NCI-H1105 treated with DMSO at 0.1 percent for 48 hours (cell line): ENCODE data around the gene ITGAD.

ENCODE experiments used
- DNase-seq: peaks from one replicate; lab custom pipeline; 2025; lab: John Stamatoyannopoulos, UW

The ITGAD gene

GRCh38 chr16:31365131-31365865 is 27.8 kb upstream of the ITGAD start:
- no peak for DNase-seq

DNA sequence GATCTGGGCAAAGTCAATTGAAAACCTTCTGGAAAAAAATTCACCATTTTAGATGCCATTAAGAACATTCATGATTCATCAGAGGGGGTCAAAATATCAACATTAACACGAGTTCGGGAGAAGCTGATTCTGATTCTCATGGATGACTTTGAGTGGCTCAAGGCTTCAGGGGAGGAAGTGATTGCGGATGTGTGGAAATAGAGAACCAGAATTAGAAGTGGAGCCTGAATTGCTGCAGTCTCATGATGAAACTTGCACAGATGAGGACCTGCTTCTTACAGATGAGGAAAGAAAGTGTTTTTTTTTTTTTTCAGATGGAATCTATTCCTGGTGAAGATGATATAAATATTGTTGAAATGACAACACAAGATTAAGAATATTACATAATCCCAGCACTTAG is 25.3 kb upstream of the ITGAD start:
- DNase-seq, result no peak

GRCh38 chr16:31371008-31371407 is 22.1 kb upstream of the ITGAD start:
- DNase-seq, result no peak

DNA sequence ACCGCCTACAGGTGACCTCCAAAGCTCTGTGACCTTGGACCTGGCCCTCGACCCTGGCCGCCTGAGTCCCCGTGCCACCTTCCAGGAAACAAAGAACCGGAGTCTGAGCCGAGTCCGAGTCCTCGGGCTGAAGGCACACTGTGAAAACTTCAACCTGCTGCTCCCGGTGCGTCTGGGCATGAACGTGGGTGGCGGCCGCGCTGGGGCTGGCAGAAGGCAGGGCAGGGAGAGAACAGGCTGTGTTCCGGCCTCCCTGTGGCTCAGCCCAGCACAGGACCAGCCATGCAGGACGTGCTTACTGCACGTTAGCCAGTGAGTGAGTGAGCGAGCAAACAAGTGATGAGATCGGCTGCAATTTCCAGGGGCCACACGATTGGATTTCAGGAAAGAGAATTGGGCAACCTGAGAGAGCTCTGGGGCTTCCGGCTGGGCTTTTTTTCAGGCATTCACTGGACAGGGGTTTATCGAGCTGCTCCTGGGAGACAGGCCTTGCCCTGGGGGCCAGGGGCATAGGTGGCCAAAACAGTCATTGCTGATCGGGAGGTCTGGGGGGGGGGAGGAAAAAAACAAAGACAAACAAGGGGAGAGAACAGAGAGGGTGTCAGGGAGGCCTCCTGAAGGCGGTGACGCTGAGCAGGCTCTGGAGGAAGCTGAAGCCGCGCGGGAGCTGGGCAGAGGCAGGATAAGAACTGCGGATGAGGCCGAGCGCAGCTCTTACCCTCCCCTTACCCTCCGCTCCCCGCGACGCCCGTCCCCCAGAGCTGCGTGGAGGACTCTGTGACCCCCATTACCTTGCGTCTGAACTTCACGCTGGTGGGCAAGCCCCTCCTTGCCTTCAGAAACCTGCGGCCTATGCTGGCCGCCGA is 21.3 kb upstream of the ITGAD start:
- no peak for DNase-seq

DNA sequence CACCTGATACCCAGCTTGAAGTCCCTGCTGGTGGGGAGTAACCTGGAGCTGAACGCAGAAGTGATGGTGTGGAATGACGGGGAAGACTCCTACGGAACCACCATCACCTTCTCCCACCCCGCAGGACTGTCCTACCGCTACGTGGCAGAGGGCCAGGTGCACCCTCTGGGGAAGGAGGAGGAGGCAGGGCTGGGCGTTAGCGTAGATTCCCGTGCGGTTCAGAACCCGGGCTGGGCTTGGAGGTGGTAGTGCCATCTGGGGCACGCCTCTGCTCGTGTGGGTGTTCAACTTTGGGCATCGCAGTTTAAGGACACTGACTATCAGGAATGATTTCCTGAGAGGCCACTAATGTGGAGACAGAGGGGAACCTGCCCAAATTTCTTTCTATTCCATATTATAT is 19.9 kb upstream of the ITGAD start:
- DNase-seq, result no peak

GRCh38 chr16:31375231-31375630 is 17.9 kb upstream of the ITGAD start:
- no peak for DNase-seq

GRCh38 chr16:31376705-31377104 is 16.4 kb upstream of the ITGAD start:
- no peak for DNase-seq

- no peak for DNase-seq
These were observed 15.8 kb upstream of the ITGAD start for GRCh38 chr16:31377210-31377903.

- no peak for DNase-seq
These were observed 12.9 kb upstream of the ITGAD start for GRCh38 chr16:31380201-31380600.

- DNase-seq, result peak; percentile 3
These were observed 10.5 kb upstream of the ITGAD start for GRCh38 chr16:31382485-31383161.

- DNase-seq, result no peak
These were observed 7.5 kb upstream of the ITGAD start for GRCh38 chr16:31385680-31386079.

GRCh38 chr16:31386157-31386984 is 6.8 kb upstream of the ITGAD start:
- no peak for DNase-seq

GRCh38 chr16:31388535-31388934 is 4.6 kb upstream of the ITGAD start:
- no peak for DNase-seq

GRCh38 chr16:31390504-31391041 is 2.6 kb upstream of the ITGAD start:
- no peak for DNase-seq

GRCh38 chr16:31395647-31396046 is 2.5 kb downstream of the ITGAD start:
- DNase-seq, result no peak

DNA sequence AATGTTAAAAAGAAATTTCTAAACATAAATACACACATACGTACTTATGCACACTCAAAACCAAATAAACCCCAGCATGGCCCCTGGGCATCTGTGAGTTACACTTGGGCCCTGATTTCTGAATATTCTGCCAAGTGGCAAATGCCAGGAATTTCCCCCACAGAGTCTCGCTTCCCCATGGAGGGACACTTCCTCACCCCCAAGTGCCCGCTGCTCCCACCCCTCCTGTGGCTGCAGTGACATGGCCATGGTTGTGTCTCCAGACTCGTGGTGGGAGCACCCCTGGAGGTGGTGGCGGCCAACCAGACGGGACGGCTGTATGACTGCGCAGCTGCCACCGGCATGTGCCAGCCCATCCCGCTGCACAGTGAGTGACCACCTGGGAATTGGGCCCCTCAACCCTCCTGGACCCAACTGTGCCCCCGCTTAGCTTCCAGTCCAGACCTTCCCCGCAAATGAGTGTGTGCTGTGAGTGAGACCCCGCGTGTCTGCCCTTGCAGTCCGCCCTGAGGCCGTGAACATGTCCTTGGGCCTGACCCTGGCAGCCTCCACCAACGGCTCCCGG is 4.0 kb downstream of the ITGAD start:
- no peak for DNase-seq

GRCh38 chr16:31397701-31398100 is 4.6 kb downstream of the ITGAD start:
- no peak for DNase-seq

GRCh38 chr16:31400191-31400590 is 7.1 kb downstream of the ITGAD start:
- DNase-seq, result no peak

- no peak for DNase-seq
These were observed 8.3 kb downstream of the ITGAD start for GRCh38 chr16:31401436-31401835.

- DNase-seq, result no peak
These were observed 9.6 kb downstream of the ITGAD start for GRCh38 chr16:31402687-31403086.
